ENCODE data around the gene SLC16A9. TPM values are rescaled to one million over a fixed set of nuclear protein-coding genes. Genes with fewer than 3 reads are reported as not detected.

The SLC16A9 gene
- total RNA-seq, 1 experiment from 2014 or later, result 0.13 TPM

GRCh38 chr10:59633063-59633462, 76.6 kb downstream of the SLC16A9 start:
- Histone ChIP-seq H3K4me1 (ENCODE audit: control insufficient read depth, insufficient read depth, low read length) (no peaks in the 10 kb centered on the region), H3K27ac (ENCODE audit: low read length) (no peak overlapping the region), H3K9me3 (ENCODE audit: control insufficient read depth, insufficient read depth, low read depth, low read length) (no peaks in the 10 kb centered on the region), H3K27me3 (ENCODE audit: control insufficient read depth, insufficient read depth, low read length) (no peaks in the 10 kb centered on the region), H3K4me3 (ENCODE audit: low read depth in 2 of 2, low read length in 2 of 2) (no peak overlapping the region), H3K36me3 (ENCODE audit: control insufficient read depth, insufficient read depth, low read length) (no peaks in the 10 kb centered on the region)
- ChIA-PET CTCF (no interaction called here), POLR2A (no interaction called here)
- no peak for TF ChIP-seq POLR2AphosphoS5 (IDR thresholded peaks at IDR 0.05; ENCODE audit: low read depth, low read length)
- no peak for TF ChIP-seq SIN3A (IDR thresholded peaks at IDR 0.05; ENCODE audit: borderline replicate concordance, insufficient read depth, low read depth, low read length)
- TF ChIP-seq REST (IDR thresholded peaks at IDR 0.05; ENCODE audit: insufficient read depth in 1 of 2, low read depth in 2 of 2, low read length in 1 of 2), result no peak
- TF ChIP-seq TCF7L2 (IDR thresholded peaks at IDR 0.05; ENCODE audit: low read depth, low read length), result no peak
- TF ChIP-seq, protein P1, sequence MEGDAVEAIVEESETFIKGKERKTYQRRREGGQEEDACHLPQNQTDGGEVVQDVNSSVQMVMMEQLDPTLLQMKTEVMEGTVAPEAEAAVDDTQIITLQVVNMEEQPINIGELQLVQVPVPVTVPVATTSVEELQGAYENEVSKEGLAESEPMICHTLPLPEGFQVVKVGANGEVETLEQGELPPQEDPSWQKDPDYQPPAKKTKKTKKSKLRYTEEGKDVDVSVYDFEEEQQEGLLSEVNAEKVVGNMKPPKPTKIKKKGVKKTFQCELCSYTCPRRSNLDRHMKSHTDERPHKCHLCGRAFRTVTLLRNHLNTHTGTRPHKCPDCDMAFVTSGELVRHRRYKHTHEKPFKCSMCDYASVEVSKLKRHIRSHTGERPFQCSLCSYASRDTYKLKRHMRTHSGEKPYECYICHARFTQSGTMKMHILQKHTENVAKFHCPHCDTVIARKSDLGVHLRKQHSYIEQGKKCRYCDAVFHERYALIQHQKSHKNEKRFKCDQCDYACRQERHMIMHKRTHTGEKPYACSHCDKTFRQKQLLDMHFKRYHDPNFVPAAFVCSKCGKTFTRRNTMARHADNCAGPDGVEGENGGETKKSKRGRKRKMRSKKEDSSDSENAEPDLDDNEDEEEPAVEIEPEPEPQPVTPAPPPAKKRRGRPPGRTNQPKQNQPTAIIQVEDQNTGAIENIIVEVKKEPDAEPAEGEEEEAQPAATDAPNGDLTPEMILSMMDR (IDR thresholded peaks at IDR 0.05), result no peak
- intact Hi-C loops (cut with micrococcal nuclease; ENCODE audit: unreplicated experiment) (no loop called here), in situ Hi-C loops (cut with HindIII; ENCODE audit: low pct_unique_long_range_greater_than_20kb, low sequenced_read_pairs) (no loop called here)
- no TSS peak for BruUV-seq (replicated peaks)
- ATAC-seq (no peak), DNase-seq (ENCODE audit: low read depth, low spot score) (no peak)

DNA sequence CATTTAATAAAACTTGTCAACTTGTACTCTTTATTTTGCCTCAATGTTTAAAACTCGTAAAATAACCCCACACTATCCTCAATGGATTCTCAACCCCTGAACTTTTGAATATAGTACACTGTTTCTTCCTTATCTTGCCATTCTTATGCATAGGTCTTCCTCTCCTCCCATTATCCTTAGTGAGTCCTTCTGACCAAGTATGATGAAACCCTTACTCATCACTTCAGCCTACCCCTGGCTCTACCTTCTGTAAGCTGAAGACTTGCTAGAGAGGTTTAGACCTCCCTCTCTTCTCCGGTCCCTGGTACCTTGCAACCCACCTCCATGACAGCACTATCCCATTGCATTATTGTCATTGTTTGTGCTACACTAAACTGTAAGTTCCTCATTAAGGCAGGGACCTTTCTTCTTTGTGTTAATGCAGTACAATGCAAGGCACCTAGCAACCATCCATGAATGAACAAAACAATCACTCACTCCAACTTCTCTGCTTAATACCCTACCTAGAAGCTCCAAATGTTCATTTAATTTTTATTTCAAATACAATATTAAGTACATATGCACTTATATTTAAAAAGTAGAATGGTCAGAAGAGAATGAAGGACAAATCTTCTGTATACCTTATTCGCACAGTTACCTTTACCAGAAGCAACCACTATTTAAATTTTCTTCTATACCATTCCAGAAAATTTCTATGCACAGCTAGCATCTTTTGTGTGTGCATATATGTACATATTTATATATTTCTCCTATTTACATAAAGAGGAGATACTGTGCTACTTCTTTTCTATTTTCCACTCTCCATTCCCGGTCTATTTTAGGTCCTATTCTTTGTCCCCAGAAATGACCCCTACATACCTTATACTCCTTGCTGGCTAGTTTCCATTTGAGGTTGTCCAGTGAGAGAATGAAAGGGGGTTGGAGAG, 77.5 kb downstream of the SLC16A9 start:
- BruUV-seq (replicated peaks), result no TSS peak
- no peaks in the 10 kb centered on the region for H3K36me3 ChIP-seq (ENCODE audit: control insufficient read depth, insufficient read depth, low read length)
- ATAC-seq (no peak), DNase-seq (ENCODE audit: low read depth, low spot score) (no peak)
- H3K27ac ChIP-seq (ENCODE audit: low read length), result no peak overlapping the region
- CTCF ChIA-PET, result no interaction called here
- H3K9me3 ChIP-seq (ENCODE audit: control insufficient read depth, insufficient read depth, low read depth, low read length), result no peaks in the 10 kb centered on the region
- no peak for TF ChIP-seq REST (IDR thresholded peaks at IDR 0.05; ENCODE audit: insufficient read depth in 1 of 2, low read depth in 2 of 2, low read length in 1 of 2)
- in situ Hi-C loops (cut with HindIII; ENCODE audit: low pct_unique_long_range_greater_than_20kb, low sequenced_read_pairs), result no loop called here
- POLR2A ChIA-PET, result no interaction called here
- no peaks in the 10 kb centered on the region for H3K4me1 ChIP-seq (ENCODE audit: control insufficient read depth, insufficient read depth, low read length)
- H3K27me3 ChIP-seq (ENCODE audit: control insufficient read depth, insufficient read depth, low read length), result no peaks in the 10 kb centered on the region
- intact Hi-C loops (cut with micrococcal nuclease; ENCODE audit: unreplicated experiment), result no loop called here
- no peak overlapping the region for H3K4me3 ChIP-seq (ENCODE audit: low read depth in 2 of 2, low read length in 2 of 2)

All from Panc1 (cell line).